ENCODE data around the gene NSF.
"Not testable (repeated sequence)": the region's sequence is repeated elsewhere in the genome, so short reads cannot be mapped to it uniquely, and the experiment has no call there.

Gene NSF

DNA sequence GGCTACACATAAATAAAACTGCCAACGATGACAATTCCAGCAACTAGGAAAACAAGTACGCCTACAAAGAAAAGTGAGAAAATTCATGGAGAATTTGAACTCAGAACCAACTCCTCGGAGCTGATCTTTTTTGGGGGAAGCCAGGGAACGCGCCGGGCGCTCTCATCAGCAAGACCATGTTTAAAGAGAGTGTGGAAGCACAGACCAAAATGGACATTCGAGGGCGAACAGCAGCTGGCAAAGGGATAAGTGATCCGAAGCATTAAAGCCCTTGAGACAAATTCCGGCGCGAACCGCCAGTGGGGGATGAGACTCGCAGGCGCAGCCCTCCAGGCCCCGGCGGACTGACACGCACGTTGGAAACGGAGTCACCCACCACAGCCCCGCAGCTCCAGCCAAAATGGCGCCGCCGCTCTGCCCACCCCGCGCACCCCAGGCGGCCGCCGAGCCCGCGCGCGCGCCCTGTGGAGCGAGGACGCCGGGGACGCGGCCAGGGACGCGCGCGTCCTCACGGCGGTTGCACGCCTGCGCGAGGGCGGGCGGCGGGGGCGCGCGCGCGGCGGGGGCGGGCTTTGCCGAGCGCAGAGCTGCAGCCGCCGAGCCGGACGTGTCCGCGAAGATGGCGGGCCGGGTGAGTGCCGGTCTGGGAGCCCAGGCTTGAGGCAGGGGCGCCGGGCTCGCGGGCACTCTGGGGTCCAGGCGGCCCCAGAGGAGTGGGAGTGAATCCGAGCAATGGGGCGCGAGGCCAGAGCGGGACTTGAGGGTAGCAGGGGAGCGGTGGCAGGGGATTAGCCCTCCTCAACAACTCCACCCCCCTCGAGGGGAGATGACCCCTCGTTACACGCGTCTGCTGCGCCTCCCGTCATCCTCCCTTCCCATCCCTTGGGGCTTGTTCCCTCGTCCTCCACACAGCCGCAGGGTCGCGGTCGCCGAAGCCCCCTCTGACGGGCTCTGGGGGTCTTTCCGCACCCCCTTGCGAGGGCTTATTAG, at the start of gene NSF:
NSF (plus strand) TSS at position 513 of the 990 bp plus-strand sequence; CDS start at position 620, 107 bp downstream.
- DNase-seq (ENCODE audit: low read depth) = not testable (repeated sequence)

DNA sequence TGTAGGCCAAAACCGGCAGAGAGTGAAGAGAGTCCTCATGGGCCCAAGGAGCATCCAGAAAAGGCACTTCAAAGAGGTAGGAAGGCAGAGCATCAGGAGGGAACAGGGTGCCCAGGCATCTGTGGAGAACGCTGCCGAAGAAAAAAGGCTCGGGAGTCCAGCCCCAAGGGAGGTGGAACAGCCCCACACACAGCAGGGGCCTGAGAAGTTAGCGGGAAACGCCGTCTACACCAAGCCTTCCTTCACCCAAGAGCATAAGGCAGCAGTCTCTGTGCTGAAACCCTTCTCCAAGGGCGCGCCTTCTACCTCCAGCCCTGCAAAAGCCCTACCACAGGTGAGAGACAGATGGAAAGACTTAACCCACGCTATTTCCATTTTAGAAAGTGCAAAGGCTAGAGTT, 41.9 kb upstream of the NSF start:
- not testable (repeated sequence) for DNase-seq (ENCODE audit: low read depth)

DNA sequence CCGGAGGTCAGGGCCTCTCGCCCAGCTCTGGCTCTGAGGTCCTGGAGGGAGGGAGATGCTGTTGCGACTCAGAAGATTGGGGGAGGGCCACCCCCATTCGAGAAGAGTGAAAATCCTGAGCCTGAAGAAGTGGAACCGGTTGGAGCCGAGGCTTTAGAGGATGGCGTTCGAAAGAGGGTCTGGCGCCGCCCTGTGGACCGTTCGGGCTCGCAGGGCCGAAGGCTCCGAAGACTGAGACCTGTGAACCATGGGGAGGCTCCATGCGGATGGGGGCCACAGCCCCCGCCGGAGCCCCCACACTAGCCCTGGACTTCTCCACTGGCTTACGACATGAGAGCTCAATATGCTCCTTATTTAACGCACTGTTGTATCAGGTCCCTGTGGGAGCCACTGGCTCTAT, 31.3 kb upstream of the NSF start:
- DNase-seq (ENCODE audit: low read depth) = not testable (repeated sequence)

DNA sequence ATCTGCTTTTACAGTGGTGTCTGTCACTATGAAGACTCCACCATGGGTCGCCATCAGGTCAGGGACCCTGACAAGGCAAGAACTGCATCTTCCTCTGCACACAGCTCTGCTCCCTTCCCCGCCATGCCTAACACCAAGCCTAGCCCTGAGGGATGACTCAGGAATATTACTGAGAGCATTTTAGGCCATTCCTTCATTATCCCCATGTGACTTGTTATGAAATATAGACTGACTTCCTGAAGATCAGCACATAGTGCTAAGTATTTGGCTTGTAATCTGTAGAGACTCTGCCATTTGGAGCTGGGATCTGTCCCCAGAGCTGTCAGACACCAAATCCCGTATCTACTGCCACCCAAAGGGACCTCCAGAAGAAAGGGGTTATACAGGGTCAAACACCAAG, 30.4 kb upstream of the NSF start:
- DNase-seq (ENCODE audit: low read depth) = not testable (repeated sequence)

DNA sequence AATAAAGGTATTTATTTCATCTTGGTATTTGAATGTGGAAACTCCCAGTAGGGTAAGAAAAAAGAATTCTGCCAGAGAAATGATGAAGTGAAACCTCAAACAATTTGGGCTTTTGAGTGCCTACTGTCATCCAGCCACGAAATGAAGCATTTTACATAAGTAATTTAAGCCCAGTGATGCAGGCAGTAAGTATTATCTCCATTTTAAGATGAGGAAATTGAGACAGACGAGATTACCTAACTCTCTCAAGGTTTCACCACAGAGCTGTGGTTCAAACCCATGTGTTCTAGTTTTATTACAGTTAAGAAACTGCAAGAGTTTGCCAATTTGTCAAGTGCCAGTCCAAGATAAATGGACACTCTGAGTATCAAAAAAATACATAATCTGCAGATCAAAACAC, 24.2 kb upstream of the NSF start:
- not testable (repeated sequence) for DNase-seq (ENCODE audit: low read depth)

DNA sequence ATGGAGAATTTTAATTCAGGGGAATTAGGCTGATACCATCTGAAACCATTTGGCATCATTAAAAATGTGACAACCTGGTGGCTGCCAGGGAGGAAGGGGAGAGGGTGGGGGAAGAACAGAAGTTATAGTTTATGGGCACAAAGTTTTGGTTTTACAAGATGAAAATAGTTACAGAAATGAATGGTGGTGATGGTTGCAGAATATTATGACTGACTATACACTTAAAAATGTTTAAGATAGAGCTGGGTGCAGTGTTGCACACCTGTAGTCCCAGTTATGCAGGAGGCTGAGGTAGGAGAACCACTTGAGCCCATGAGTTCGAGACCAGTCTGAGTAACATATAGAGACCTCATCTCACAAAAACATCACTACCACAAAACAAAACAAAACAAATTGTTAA, 23.5 kb upstream of the NSF start:
- DNase-seq (ENCODE audit: low read depth) = not testable (repeated sequence)

DNA sequence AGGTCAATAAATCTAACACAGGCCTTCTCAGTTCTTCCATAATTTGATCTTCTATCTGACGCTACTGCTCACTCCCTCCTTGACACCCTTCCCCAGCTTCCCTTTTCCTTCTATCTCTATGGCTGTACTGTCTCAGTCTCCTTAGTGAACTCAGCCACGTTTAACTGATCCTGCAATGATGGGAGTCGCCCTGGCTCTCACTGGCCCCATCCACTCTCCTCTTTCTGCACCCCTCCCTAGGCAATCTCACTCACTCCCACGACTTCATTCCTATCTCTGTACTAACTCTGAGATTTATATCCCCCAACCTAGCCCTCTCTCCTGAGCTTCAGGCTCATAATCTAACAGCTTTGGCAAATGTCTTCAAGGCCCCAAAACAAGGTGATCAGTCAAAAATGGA, 18.7 kb upstream of the NSF start:
- not testable (repeated sequence) for DNase-seq (ENCODE audit: low read depth)

DNA sequence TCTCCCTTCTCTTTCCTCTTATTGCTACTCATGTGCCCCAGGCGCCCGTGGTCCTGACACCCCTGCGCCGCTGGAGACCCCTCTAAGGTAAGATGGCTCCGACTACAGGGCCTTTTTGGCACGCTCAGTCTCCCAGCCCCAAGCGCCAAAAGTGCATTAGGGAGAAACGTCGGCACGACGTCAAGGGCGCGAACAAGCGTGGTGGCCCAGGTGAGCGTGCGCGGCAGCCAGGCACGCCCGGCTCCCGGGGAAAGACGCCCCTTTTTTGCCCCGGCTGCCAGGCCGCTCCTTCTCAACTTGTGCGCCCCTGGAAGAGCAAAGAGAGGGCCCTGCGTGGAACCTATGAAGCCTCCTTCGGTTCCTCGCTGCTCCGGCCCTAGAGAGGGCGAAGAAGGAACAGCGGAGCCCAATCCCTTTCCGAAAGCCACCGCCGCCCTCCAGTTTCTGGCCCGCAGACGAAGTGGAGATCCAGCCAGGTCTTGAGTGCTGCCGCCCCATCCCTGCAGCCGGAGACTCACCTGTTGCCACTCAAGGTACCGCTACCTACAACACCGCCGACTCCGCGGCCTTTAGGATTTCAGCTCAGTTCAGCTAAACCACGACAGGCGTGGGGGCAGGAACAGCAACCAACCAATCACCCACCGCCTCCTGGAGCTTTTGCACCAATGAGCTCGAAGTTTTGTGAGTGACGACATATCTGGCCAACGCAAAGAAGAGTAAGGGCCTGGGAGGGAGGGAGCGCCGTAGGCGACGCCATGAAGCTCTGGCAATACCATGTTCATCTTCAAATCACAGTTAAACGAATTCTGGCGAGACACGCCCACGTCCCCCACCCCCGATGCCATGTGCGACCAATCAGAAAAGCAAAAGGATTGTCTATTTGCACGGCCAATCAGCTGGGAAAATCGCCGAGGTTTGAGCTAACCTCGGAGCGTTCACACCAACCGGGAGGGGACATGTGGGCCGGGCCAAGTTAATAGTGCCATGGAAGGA, 11.1 kb upstream of the NSF start, which contains the start of gene ARL17A:
ARL17A (minus strand) TSS at position 609 of the 993 bp plus-strand sequence. CDS start 3,369 bp downstream, outside the sequence.
- not testable (repeated sequence) for DNase-seq (ENCODE audit: low read depth)

DNA sequence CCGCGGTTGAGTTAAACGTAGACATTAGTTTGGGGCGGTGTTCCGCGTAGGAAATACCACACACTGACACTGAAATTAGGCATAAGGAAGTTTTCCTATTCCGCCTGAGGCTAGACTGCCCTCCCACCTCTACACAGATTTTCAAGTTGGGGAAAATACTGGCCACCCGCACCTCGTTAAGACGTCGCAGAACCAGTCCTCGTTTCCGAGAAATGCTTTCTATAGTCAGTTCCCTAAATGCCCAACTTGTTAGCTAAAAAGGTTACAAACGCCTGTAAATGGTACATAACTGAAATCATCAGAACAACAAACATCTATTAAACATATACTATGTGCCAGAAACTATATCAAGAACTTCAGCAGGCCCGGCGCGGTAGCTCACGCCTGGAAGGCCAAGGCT, 10.4 kb upstream of the NSF start:
- not testable (repeated sequence) for DNase-seq (ENCODE audit: low read depth)

DNA sequence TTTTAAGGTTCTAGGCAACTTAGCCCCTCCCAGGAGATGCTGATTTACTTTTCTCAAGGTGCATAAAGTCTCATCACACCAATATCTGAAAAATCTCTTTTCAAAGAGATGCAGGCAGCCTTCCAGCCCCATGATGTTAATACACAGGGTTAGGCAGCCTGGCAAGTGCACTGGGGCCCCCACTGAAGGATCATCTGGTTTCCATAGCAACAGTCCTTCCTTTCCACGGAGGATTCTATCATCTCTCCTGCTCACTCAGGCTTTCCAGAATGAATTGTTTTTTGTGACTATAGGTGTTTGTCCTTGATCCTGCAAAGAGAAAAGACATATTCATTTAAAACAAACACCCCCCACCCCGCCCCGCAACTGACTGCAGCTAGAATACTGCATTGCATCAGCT, 5.0 kb upstream of the NSF start:
- DNase-seq (ENCODE audit: low read depth) = not testable (repeated sequence)

DNA sequence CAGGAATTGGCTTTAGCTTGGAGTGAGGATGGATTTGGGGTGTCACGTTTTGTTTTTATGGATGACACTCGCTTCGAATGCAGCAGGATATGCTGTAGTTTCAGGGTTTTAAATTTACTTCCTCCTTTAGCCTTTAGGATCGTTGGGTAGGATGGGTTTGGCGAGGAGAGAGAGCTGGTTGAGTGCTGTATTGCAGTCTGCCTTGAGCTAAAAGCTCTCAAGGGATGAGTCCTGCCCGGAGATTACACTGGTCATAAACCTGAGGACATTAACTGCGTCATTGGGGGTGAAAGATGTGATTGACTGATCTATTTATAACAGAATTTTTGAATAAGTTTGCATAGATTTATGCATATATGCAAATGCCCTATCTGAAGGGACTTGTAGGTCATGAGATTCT, 863 bp downstream of the NSF start:
- not testable (repeated sequence) for DNase-seq (ENCODE audit: low read depth)

DNA sequence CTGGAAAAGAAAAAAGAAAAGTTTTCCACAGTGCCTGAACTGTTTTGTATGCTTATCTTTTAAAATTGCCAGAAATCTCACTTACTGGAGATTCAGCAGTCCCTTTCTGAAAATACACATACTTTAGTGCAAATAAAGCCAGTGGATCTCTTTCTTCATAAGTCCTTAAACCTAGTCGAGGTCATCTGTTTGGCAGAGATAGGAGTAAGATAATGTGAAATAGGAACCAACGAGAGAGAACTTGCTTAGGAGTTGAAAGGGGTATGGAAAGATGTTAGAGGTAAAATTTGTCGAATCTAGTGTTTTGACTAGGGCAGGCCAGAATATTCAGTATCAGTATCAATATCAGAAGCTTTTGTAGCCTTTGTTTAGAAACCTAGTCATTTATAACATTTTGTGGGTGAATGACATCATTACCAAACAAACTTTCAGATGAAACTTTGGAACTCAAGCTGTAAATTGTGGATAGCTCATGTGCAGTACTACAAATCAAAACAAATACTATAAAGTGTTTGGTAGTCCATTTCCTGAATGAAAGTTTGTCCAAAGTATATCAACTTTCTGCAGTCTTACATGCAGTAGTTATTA, 8.0 kb downstream of the NSF start:
- DNase-seq (ENCODE audit: low read depth) = not testable (repeated sequence)

DNA sequence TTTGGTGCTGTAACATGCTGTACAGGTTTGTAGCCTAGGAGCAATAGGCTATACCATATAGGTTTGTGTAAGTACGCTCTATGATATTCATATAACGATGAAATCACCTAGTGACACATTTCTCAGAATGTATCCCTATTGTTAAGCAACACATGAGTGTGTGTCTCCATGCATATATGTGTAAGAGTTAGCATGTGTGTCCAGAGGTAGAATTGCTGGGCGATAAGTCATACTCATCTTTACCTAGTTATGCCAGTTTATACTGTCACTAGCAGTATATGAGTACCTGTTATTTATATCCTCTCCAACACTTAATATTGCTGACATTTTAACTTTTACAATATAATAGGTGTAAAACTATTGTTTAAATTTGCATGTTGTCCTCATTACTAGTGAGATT, 10.3 kb downstream of the NSF start:
- not testable (repeated sequence) for DNase-seq (ENCODE audit: low read depth)

DNA sequence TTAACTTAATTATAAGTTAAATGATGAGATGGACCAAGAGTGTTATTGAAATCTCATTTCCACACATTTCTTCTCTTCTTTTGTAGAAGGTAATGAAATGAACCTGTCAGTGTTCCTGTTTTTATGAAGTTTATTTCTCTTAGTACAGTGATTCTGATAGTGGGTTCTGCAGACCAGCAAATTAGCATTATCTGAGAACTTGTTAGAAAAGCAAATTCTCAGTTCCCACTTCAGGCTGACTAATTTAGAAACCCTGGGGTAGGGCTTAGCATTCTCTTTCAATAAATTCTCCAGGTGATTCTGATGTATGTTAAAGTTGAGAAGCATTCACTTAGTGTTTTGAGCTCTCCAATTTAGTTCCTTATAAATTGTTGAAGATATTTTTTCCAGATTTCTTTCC, 12.7 kb downstream of the NSF start:
- not testable (repeated sequence) for DNase-seq (ENCODE audit: low read depth)

DNA sequence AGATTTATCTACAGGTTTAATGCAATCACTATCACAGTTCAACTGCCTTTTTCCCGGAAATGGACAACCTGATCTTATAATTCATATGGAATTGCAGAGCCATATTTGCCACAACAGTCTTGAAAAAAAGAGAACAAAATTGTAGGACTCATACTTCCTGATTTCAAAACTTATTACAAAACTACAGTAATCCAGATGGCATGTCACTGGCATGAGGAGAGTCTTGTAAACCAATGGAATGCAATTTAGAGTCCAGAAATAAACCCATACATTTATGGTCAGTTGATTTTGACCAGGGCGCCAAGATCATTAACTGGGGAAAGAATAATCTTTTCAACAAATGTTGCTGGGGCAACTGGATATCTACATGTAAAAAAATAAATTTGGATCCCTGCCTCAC, 20.8 kb downstream of the NSF start:
- not testable (repeated sequence) for DNase-seq (ENCODE audit: low read depth)

DNA sequence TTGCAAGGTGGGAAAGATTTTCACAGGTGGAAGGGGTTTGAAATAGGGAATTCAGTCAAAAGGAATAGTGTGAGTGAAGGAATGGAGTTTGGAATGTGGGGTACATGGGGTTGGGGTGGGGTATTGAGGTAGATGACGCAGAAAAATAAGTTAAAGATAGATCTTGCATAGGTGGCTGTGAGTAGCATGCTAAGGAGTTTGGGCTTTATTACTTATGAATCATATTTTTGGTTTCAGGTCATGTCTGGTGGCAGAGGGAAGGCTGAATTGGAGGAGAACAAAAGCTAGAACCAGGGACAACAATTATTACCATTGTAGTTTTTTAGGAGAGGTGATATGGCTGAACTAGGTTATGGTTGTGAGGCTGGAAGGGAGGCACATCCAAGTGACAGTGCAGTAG, 23.4 kb downstream of the NSF start:
- not testable (repeated sequence) for DNase-seq (ENCODE audit: low read depth)

DNA sequence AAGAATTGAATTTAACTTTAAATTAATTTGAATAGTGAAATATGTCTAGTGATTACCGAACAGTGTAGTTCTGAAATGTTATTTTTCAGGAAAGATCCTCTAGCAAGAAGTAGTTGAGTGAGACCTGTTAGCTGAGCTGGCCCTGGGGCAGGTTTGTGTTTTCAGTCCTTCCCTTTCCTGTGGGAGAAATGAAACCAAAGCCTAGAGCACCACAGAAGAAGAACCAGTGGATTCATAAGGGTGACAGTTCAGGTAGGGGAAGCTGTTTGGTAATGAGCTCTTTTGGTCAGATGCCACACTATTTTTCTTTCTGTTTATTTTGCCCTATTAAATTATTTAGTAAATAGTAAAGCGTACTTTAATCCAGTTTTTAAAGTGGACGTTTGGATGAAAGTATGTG, 26.7 kb downstream of the NSF start:
- not testable (repeated sequence) for DNase-seq (ENCODE audit: low read depth)

DNA sequence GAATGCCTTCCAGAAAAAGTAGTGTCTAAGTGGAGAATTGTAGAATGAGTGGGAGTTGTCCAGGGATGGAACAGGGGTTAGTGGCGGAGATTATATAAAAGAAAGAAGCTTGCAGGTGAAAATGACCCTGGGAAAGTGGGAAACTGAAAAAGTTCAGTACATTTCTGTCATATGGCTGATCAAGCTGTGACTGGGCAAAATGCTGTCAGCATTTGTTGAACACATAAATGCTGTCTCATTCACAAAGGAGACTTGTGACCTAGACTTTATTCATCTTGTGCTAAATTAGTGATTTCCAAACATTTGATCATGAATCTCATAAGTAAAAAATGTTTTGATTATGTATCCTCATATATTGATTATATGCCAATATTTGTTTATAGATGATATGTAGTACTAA, 28.5 kb downstream of the NSF start:
- not testable (repeated sequence) for DNase-seq (ENCODE audit: low read depth)

DNA sequence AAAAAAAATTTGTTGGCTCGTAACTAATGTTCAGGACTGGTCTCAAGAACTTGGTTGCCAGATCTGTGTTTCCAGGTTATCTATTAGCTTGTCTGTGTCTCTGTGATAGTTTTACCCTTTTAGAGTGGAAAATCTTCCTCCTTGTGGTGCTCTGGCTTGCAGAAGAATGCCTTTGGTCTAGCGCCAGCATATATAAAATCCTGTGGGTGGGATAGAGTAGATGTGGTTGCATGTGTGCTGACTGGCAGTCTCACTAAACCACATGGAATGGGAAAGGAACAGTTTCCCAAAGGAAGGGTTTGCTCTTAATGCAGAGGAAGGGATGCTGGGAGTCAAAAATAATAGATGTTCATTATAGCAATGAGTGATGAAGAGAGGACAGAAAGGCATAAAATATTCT, 33.3 kb downstream of the NSF start:
- DNase-seq (ENCODE audit: low read depth) = not testable (repeated sequence)

DNA sequence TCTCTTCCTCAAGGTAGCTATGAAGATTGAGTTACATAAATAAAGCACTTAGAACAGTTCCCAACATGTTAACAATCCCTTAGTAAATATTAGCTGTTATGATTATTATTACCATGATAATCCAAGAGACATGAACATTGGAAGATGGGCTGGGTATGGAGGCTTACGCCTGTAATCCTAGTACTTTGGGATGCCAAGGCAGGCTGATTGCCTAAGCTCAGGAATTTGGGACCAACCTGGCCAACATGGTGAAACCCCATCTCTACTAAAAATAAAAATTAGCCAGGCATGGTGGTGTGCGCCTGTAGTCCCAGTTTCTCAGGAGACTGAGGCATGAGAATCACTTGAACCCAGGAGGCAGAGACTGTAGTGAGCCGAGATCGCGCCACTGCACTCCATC, 34.3 kb downstream of the NSF start:
- DNase-seq (ENCODE audit: low read depth) = not testable (repeated sequence)

DNA sequence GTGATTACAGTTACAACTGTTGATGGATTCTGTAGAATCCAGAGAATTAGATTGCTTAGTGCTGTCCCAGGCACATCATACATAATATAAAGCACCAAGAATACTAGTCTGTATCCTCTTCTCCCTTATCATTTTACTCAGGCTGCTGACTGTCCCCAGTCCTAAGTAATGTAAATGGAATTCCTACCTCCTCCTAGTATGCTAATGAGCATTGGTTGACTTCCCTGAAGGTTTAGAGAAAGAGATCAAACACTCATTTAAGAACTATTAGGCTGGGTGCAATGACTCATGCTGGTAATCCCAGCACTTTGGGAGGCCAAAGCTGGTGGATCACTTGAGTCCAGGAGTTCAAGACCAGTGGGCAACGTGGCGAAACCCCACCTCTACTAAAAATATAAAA, 37.0 kb downstream of the NSF start:
- DNase-seq (ENCODE audit: low read depth) = not testable (repeated sequence)
